HL-60 (cell line): ENCODE data around the gene PRLR.

Source experiments
- CTCF ChIP-seq: IDR thresholded peaks from one replicate; pipeline ENCODE4 v1.5.1; 2011; ENCODE audit warnings: low read length, control low read depth, inconsistent platforms; ENCODE audit not compliant: insufficient read depth
- POLR2AphosphoS5 ChIP-seq: IDR thresholded peaks from 2 replicates; pipeline ENCODE4 v1.6.1; 2012; ENCODE audit warnings: low read depth
- REST ChIP-seq: IDR thresholded peaks from 2 replicates; pipeline ENCODE4 v1.6.1; 2012; ENCODE audit warnings: low read depth; ENCODE audit not compliant: insufficient replicate concordance

GRCh38 chr5:35143841-35144240 is 86.4 kb downstream of the PRLR start:
- TF ChIP-seq CTCF (no peak), POLR2AphosphoS5 (no peak), REST (no peak)
